ENCODE results near the gene FOXC2.

DNA sequence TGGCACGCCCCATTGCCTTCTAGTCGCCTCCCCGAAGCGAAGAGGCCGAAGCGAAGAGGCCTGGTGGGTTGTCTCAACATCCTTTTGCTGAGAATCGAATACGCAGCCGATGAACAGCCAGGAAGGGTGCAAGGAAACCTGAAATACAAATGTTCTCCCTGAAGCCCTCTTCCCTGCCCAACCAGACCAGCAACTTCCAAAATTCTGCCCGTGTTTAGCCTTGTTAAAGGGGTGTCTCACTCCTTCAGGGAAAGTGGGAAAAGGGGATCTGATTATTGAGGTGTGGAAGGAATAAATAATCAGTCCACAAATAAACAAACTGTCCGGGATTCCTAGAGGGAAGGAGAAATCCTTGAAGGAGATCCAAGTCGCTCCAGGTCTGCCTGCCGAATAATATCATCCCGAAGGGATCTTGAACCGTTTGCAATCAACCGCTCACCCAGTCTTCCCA lies 1.4 kb upstream of the FOXC2 start:
- TF ChIP-seq CTCF (IDR thresholded peaks at IDR 0.05) = no peak
- no peak for TF ChIP-seq ZFX (IDR thresholded peaks at IDR 0.05; ENCODE audit: borderline replicate concordance)
